ENCODE measurements around the gene ING4. TPM values are rescaled to one million over a fixed set of nuclear protein-coding genes. Genes with fewer than 3 reads are reported as not detected.
A peak's percentile ranks its signal among the peaks of the same experiment; 100 is the strongest.

The ING4 gene
- total RNA-seq, 1 donor from 2014 or later = 110 TPM

- peaks cover 2% of the 10 kb centered on the region for H3K4me1 Mint-ChIP-seq (ENCODE audit: low read depth)
- peaks cover 29% of the 10 kb centered on the region for H3K27me3 Mint-ChIP-seq
- no peak for DNase-seq (ENCODE audit: low spot score, unreplicated experiment)
- no peaks in the 10 kb centered on the region for H3K9me3 Mint-ChIP-seq (ENCODE audit: low read depth)
- H3K36me3 Mint-ChIP-seq (ENCODE audit: insufficient read depth) = no peaks in the 10 kb centered on the region
- no peak overlapping the region for H3K4me3 Mint-ChIP-seq (ENCODE audit: low read depth)
- H3K27ac Mint-ChIP-seq = no peak overlapping the region
- TF ChIP-seq CTCF (IDR thresholded peaks at IDR 0.05; ENCODE audit: unreplicated experiment) = no peak
Observed at GRCh38 chr12:6627616-6628015, 35.3 kb downstream of the ING4 start.

DNA sequence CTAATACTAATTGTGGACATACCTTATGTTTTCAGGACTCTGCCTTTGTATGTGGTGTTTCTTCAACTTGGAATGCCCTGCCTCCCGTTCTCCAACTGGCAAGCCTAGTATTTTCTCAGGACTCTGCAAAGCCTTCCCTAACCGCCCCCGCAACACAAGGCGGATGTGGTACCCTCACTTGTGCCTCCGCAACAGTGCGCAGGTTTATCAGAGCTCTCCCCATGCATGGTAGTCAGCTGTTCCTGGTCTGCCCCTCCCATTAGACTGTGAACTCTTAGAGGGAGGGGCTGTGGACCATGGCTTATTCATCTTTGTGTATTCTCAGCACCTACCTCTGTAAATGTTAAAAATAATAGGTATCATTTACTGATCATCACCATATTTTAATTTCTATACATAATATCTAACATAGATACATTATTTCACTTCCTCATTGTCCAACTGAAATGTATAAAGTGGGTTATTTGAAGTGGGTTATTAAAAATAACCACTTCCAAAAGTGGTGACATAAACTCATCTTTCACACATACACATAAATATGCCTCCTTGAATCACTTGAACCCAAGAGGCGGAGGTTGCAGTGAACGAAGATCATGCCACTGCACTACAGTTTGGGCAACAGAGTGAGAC is 36.1 kb downstream of the ING4 start:
- Mint-ChIP-seq H3K36me3 (ENCODE audit: insufficient read depth) (no peaks in the 10 kb centered on the region), H3K27me3 (peaks cover 20% of the 10 kb centered on the region), H3K9me3 (ENCODE audit: low read depth) (no peaks in the 10 kb centered on the region), H3K4me3 (ENCODE audit: low read depth) (no peak overlapping the region), H3K4me1 (ENCODE audit: low read depth) (peaks cover 2% of the 10 kb centered on the region), H3K27ac (no peak overlapping the region)
- no peak for TF ChIP-seq CTCF (IDR thresholded peaks at IDR 0.05; ENCODE audit: unreplicated experiment)
- no peak for DNase-seq (ENCODE audit: low spot score, unreplicated experiment)

GRCh38 chr12:6620885-6621274 is 42.0 kb downstream of the ING4 start:
- Mint-ChIP-seq H3K4me3 (ENCODE audit: low read depth) (no peak overlapping the region), H3K27me3 (peaks cover 30% of the 10 kb centered on the region), H3K27ac (peak overlapping the region; percentile 39), H3K9me3 (ENCODE audit: low read depth) (no peaks in the 10 kb centered on the region), H3K36me3 (ENCODE audit: insufficient read depth) (no peaks in the 10 kb centered on the region), H3K4me1 (ENCODE audit: low read depth) (peaks cover 4% of the 10 kb centered on the region)
- TF ChIP-seq CTCF (IDR thresholded peaks at IDR 0.05; ENCODE audit: unreplicated experiment) = no peak
- DNase-seq (ENCODE audit: low spot score, unreplicated experiment) = no peak

DNA sequence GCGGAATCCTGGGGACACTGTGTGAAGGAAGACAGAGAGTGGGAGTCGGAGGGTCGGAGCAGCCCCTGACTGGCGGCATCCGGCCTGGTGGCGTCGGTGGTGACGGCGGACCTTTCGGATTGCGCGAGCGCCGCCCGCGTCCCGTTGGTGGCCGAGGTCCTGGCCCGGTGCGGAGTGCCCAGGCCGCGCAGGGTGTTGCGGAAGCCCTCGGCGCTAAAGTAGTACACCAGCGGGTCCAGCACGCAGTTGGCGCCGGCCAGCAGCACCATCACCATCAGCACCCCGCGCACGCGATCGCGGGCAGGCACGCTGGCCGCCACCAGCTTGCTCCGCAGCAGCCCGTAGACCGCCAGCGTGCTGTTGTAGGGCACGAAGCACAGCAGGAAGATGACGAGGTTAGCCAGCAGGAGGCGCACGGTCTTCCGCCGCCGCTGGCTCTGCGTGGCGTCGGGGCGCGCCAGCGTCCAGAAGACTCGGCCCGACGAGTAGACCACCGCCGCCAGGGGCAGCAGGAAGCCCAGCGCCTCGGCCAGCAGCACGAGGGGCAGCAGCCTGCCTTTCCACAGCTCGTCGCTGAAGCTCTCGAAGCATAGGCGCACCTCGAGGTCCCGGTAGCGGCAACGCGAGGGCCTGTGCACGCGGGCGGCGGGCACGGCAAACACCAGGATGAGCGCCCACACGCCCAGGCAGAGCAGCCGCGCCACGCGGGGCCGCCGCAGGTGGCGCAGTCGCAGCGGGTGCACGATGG is 42.6 kb downstream of the ING4 start:
- Mint-ChIP-seq H3K4me3 (ENCODE audit: low read depth) (peak overlapping the region; percentile 6), H3K4me1 (ENCODE audit: low read depth) (peaks cover 4% of the 10 kb centered on the region), H3K9me3 (ENCODE audit: low read depth) (no peaks in the 10 kb centered on the region), H3K27me3 (peaks cover 30% of the 10 kb centered on the region), H3K36me3 (ENCODE audit: insufficient read depth) (no peaks in the 10 kb centered on the region), H3K27ac (no peak overlapping the region)
- peak; percentile 85 for DNase-seq (ENCODE audit: low spot score, unreplicated experiment)
- peak; percentile 96 for TF ChIP-seq CTCF (IDR thresholded peaks at IDR 0.05; ENCODE audit: unreplicated experiment)

- no peak for DNase-seq (ENCODE audit: low spot score, unreplicated experiment)
- Mint-ChIP-seq H3K27ac (no peak overlapping the region), H3K27me3 (peaks cover 30% of the 10 kb centered on the region), H3K9me3 (ENCODE audit: low read depth) (no peaks in the 10 kb centered on the region), H3K4me3 (ENCODE audit: low read depth) (no peak overlapping the region), H3K36me3 (ENCODE audit: insufficient read depth) (no peaks in the 10 kb centered on the region), H3K4me1 (ENCODE audit: low read depth) (peaks cover 10% of the 10 kb centered on the region)
- no peak for TF ChIP-seq CTCF (IDR thresholded peaks at IDR 0.05; ENCODE audit: unreplicated experiment)
Observed at GRCh38 chr12:6618483-6619225, 44.3 kb downstream of the ING4 start.

Data from progenitor cell of endocrine pancreas (in vitro differentiated cells).